H1 (cell line): ENCODE data around the gene PLK5. TPM values are rescaled to one million over a fixed set of nuclear protein-coding genes. Genes with fewer than 3 reads are reported as not detected.

Experiments used
- ATF2 ChIP-seq: IDR thresholded peaks from 2 replicates; pipeline ENCODE4 v1.6.1; 2012; ENCODE audit warnings: low read length, inconsistent platforms
- CBX5 ChIP-seq: fragments of 300-800, 300-1000 bp; sonication (generic); IDR thresholded peaks from 2 replicates; pipeline ENCODE4 v1.7.1; 2016; ENCODE audit warnings: antibody characterized with exemption, low read length, low read depth
- CEBPB ChIP-seq: IDR thresholded peaks from 2 replicates; pipeline ENCODE4 v1.6.1; 2012; ENCODE audit warnings: low read depth, low read length
- CHD7 ChIP-seq: fragments of 300-600 bp; sonication (generic); IDR thresholded peaks from 2 replicates; pipeline ENCODE4 v1.7.1; 2012; ENCODE audit warnings: low read length, moderate library complexity, mild to moderate bottlenecking, inconsistent platforms; ENCODE audit not compliant: insufficient replicate concordance
- E2F6 ChIP-seq: IDR thresholded peaks from 2 replicates; pipeline ENCODE4 v1.6.1; 2012; ENCODE audit warnings: inconsistent platforms
- KDM1A ChIP-seq: fragments of 200-600, 300-600 bp; sonication (generic); IDR thresholded peaks from 2 replicates; pipeline ENCODE4 v1.7.1; 2016; ENCODE audit warnings: mild to moderate bottlenecking, low read length, borderline replicate concordance
- KDM4A ChIP-seq: IDR thresholded peaks from one replicate; pipeline ENCODE4 v1.7.1; 2012; ENCODE audit warnings: low read depth, mild to moderate bottlenecking, moderate library complexity, low read length, inconsistent platforms; ENCODE audit not compliant: severe bottlenecking
- SP1 ChIP-seq: IDR thresholded peaks from 2 replicates; pipeline ENCODE4 v1.6.1; 2011; ENCODE audit warnings: low read depth, low read length
- SUZ12 ChIP-seq: fragments of 200-600 bp; sonication (generic); IDR thresholded peaks from 2 replicates; pipeline ENCODE4 v1.6.1; 2012; ENCODE audit warnings: mild to moderate bottlenecking, inconsistent platforms, low read length, moderate library complexity, mixed read lengths
- TAF7 ChIP-seq: optimal IDR thresholded peaks from 2 replicates; pipeline ENCODE3; 2011; ENCODE audit warnings: low read depth, mild to moderate bottlenecking, inconsistent platforms, low read length, moderate library complexity, borderline replicate concordance
- polyA plus RNA-seq, 7 experiments: library from polyadenylated mRNA; depleted of rRNA in 3 of 7; stranded (reverse) in 5 of 7; unstranded in 2 of 7; fragments of >200 nt in 5 of 7; fragments of 200-250 nt in 2 of 7; gene quantifications; 1 replicate in 5 of 7; 2 replicates in 1 of 7; 4 replicates in 1 of 7; pipeline versions ENCODE4 v1.2.1 to v1.2.3, GENCODE V29; 2011 to 2013; ENCODE audit warnings: missing spikeins in 2 of 7, mixed read lengths in 2 of 7
- total RNA-seq: library from RNA; stranded (reverse); fragmentation: NEBNext Ultra II Directional; extraction: Animal tissue kit (Norgen Biotek cat#: 25700); gene quantifications from 2 replicates; pipeline ENCODE4 v1.2.1, GENCODE V29; 2021

PLK5 gene
- total and polyA plus RNA-seq, 2 of the 8 experiments (the other 6 are each of a cell fraction or from before 2014, with no cell fraction given), result 0.43 to 0.45 TPM

GRCh38 chr19:1488282-1488601 is 35.6 kb upstream of the PLK5 start (continued):
- TF ChIP-seq CHD7, result no peak
- no peak for TF ChIP-seq CEBPB
- no peak for TF ChIP-seq SP1
- TF ChIP-seq TAF7, result no peak
- no peak for TF ChIP-seq E2F6
- TF ChIP-seq KDM1A, result no peak
- TF ChIP-seq CBX5, result no peak
- no peak for TF ChIP-seq ATF2
- TF ChIP-seq KDM4A, result no peak
- no peak for TF ChIP-seq SUZ12
